Adrenal gland (tissue), 5 donors: ENCODE measurements around the gene IGFBP1.

ENCODE experiments used
- CTCF ChIP-seq, 6 experiments: fragments of 450-650 bp in 4 of 6; fragments of 200-600 bp in 2 of 6; sonication (generic) in 1 of 6; IDR thresholded peaks; 1 replicate in 5 of 6; 2 replicates in 1 of 6; pipeline versions ENCODE4 v1.5.1 to v1.8.0; 2016 to 2021; ENCODE audit warnings: antibody characterized with exemption in 6 of 6, mild to moderate bottlenecking in 2 of 6, moderate library complexity in 1 of 6
- POLR2A ChIP-seq, 2 donors: fragments of 450-650 bp; IDR thresholded peaks; one replicate each; pipeline ENCODE4 v1.6.1; 2017; ENCODE audit warnings: antibody characterized with exemption in 2 of 2, mild to moderate bottlenecking in 2 of 2, moderate library complexity in 1 of 2
- donor health status: DM: no; HTN: no; CAD: no.

- no peak for TF ChIP-seq POLR2A (IDR thresholded peaks at IDR 0.05)
- no peak for TF ChIP-seq CTCF (IDR thresholded peaks at IDR 0.05)
Observed at GRCh38 chr7:45882465-45882810, 5.8 kb upstream of the IGFBP1 start.
